CD14-positive monocyte (primary cell): ENCODE results near the gene SMG7. TPM values are rescaled to one million over a fixed set of nuclear protein-coding genes. Genes with fewer than 3 reads are reported as not detected.

Source experiments
- DNase-seq, 3 donors: peaks; one replicate each; pipeline ENCODE4 v3.0.0-alpha.2; 2011 to 2022
- H2AFZ ChIP-seq: 2 replicates; pipeline ENCODE4 v1.6.0; 2012; ENCODE audit warnings: mild to moderate bottlenecking, low read depth, low read length, inconsistent platforms; ENCODE audit not compliant: insufficient read depth, poor library complexity, severe bottlenecking
- H3K27ac ChIP-seq, 2 donors: 1 replicate in 1 of 2; 2 replicates in 1 of 2; pipeline ENCODE4 v1.5.1; 2012 to 2013; ENCODE audit warnings: low read length in 2 of 2, control low read depth in 1 of 2, inconsistent platforms in 1 of 2, low read depth in 1 of 2, mild to moderate bottlenecking in 1 of 2
- H3K27me3 ChIP-seq, 2 donors: one replicate each; pipeline versions ENCODE4 v1.6.0 to v1.6.1; 2011 to 2013; ENCODE audit warnings: low read length in 2 of 2; ENCODE audit not compliant: control insufficient read depth in 2 of 2, insufficient read depth in 2 of 2
- H3K36me3 ChIP-seq, 2 donors: replicated peaks in 1 of 2; 1 replicate in 1 of 2; 2 replicates in 1 of 2; pipeline versions ENCODE4 v1.5.1 to v1.6.1; 2012 to 2013; ENCODE audit warnings: low read length in 2 of 2, control low read depth in 1 of 2, inconsistent platforms in 1 of 2, mild to moderate bottlenecking in 1 of 2; ENCODE audit not compliant: insufficient read depth in 2 of 2, control insufficient read depth in 1 of 2
- H3K4me1 ChIP-seq, 2 donors: 1 replicate in 1 of 2; 2 replicates in 1 of 2; pipeline versions ENCODE4 v1.5.1 to v1.6.1; 2012 to 2013; ENCODE audit warnings: low read length in 2 of 2, control low read depth in 1 of 2, inconsistent platforms in 1 of 2, mild to moderate bottlenecking in 1 of 2, moderate library complexity in 1 of 2; ENCODE audit not compliant: insufficient read depth in 2 of 2, control insufficient read depth in 1 of 2
- H3K4me2 ChIP-seq: replicated peaks from 2 replicates; pipeline ENCODE3; 2012; ENCODE audit warnings: low read length, moderate library complexity, mild to moderate bottlenecking; ENCODE audit not compliant: poor library complexity, severe bottlenecking; ENCODE audit errors: extremely low read depth
- H3K4me3 ChIP-seq, 3 experiments: fragments of 200-600 bp in 1 of 3; sonication (generic) in 1 of 3; replicated peaks in 1 of 3; 1 replicate in 2 of 3; 2 replicates in 1 of 3; pipeline ENCODE4 v1.5.1; 2011 to 2013; ENCODE audit warnings: low read length in 3 of 3, mild to moderate bottlenecking in 3 of 3, control low read depth in 2 of 3, low read depth in 2 of 3, inconsistent platforms in 1 of 3, moderate library complexity in 1 of 3
- H3K79me2 ChIP-seq: 2 replicates; pipeline ENCODE4 v1.6.0; 2012; ENCODE audit warnings: mild to moderate bottlenecking, control low read depth, inconsistent platforms, low read length, moderate library complexity; ENCODE audit not compliant: insufficient read depth
- H3K9ac ChIP-seq: 2 replicates; pipeline ENCODE4 v1.6.0; 2017; ENCODE audit warnings: low read length, mild to moderate bottlenecking; ENCODE audit not compliant: insufficient read depth, poor library complexity, severe bottlenecking
- H3K9me3 ChIP-seq, 2 donors: replicated peaks in 1 of 2; 1 replicate in 1 of 2; 2 replicates in 1 of 2; pipeline versions ENCODE4 v1.5.1 to v1.6.1; 2012 to 2013; ENCODE audit warnings: low read length in 2 of 2, control low read depth in 1 of 2; ENCODE audit not compliant: control insufficient read depth in 1 of 2, insufficient read depth in 1 of 2
- H4K20me1 ChIP-seq: 2 replicates; pipeline ENCODE4 v1.6.0; 2012; ENCODE audit warnings: mild to moderate bottlenecking, low read length, control low read depth, moderate library complexity; ENCODE audit not compliant: insufficient read depth
- H3K27ac Mint-ChIP-seq, 7 donors: one replicate each; pipeline ENCODE4 v1.8.0; 2020; ENCODE audit warnings: mild to moderate bottlenecking in 7 of 7, mixed read lengths in 7 of 7, moderate library complexity in 6 of 7, inconsistent platforms in 2 of 7
- H3K27me3 Mint-ChIP-seq, 3 donors: one replicate each; pipeline ENCODE4 v1.8.0; 2021 to 2022; ENCODE audit warnings: low read depth in 3 of 3, mild to moderate bottlenecking in 3 of 3, mixed read lengths in 3 of 3, moderate library complexity in 3 of 3, inconsistent platforms in 1 of 3
- H3K36me3 Mint-ChIP-seq, 2 donors: one replicate each; pipeline ENCODE4 v1.8.0; 2020; ENCODE audit warnings: mixed read lengths in 2 of 2, inconsistent platforms in 1 of 2, mild to moderate bottlenecking in 1 of 2
- H3K4me1 Mint-ChIP-seq: one replicate; pipeline ENCODE4 v1.8.0; 2020; ENCODE audit warnings: mild to moderate bottlenecking, mixed read lengths
- H3K4me3 Mint-ChIP-seq, 2 donors: one replicate each; pipeline ENCODE4 v1.8.0; 2020; ENCODE audit warnings: mild to moderate bottlenecking in 2 of 2, mixed read lengths in 2 of 2, moderate library complexity in 1 of 2
- H3K9me3 Mint-ChIP-seq, 7 donors: one replicate each; pipeline ENCODE4 v1.8.0; 2020 to 2022; ENCODE audit warnings: mixed read lengths in 7 of 7, mild to moderate bottlenecking in 6 of 7, moderate library complexity in 6 of 7, inconsistent platforms in 2 of 7
- WGBS: methylation state at CpG from one replicate; pipeline ENCODE4 v1.1.5; 2013; ENCODE audit warnings: missing lambda C conversion rate; ENCODE audit not compliant: insufficient coverage; 5-methylcytosine and 5-hydroxymethylcytosine counted together
- intact Hi-C, 2 donors: fragments of 100-400 bp; cut with micrococcal nuclease; formaldehyde crosslinking; loops; one replicate each; pipeline versions ENCODE4 v1.15.0 to v1.15.1; 2023
- polyA plus RNA-seq, 3 donors: library from polyadenylated mRNA; depleted of rRNA in 1 of 3; unstranded in 2 of 3; stranded (reverse) in 1 of 3; fragments of 300-500 nt in 2 of 3; fragments of >200 nt in 1 of 3; fragmentation: Illumina TruSeq in 2 of 3; gene quantifications; 1 replicate in 2 of 3; 2 replicates in 1 of 3; pipeline ENCODE4 v1.2.3, GENCODE V29; 2012 to 2021
- TF ChIP-seq, protein P1 (sequence below): fragments of 200-600 bp; IDR thresholded peaks from one replicate; pipeline ENCODE4 v1.8.0; 2022; ENCODE audit warnings: antibody characterized with exemption, mild to moderate bottlenecking

Gene SMG7
- polyA plus RNA-seq, 3 donors, result 11.5 to 31.3 (median 19.4) TPM

DNA sequence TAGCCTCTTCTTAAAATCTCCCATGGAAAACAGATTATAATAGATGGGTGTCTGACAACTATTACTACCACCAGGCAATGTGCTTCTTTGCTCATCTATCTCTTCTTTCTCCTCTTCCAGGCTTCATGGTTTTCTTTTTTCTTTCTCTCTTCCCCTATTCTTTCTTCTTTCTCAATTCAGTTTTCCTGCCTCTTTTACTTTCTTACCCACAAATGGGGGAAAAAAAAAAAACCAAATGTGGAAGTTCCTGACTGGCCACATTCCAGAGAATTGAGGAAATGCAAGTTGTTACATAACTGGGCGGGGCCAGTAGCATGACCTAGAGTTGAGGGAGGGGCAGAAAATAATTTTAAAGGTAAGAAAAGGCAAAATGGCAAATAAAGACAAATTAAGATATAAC lies 10.9 kb upstream of the SMG7 start:
- peak overlapping the region; percentile 51 for H3K4me2 ChIP-seq
- peak overlapping the region; percentile 72 to 97 (median 95) for H3K27ac Mint-ChIP-seq
- peaks cover under 1 to 3% (median under 1%) of the 10 kb centered on the region in 3 donors for H3K27me3 Mint-ChIP-seq
- no CpG with 5 or more reads among the region's 1 CpG for WGBS
- intact Hi-C loops, result loop anchor here in 1 of 2 donors (10.0 kb wide), 1 partner anchor 97 kb away; no protein-coding TSS in a partner anchor
- H3K36me3 ChIP-seq, result no peaks in the 10 kb centered on the region
- H3K4me3 Mint-ChIP-seq, result peak overlapping the region in 1 of 2 donors; percentile 17
- H3K9me3 Mint-ChIP-seq, result peaks cover 0 to 5% (median 0%) of the 10 kb centered on the region in 7 donors
- peak overlapping the region; percentile 67 to 77 for H3K27ac ChIP-seq
- TF ChIP-seq, protein P1, sequence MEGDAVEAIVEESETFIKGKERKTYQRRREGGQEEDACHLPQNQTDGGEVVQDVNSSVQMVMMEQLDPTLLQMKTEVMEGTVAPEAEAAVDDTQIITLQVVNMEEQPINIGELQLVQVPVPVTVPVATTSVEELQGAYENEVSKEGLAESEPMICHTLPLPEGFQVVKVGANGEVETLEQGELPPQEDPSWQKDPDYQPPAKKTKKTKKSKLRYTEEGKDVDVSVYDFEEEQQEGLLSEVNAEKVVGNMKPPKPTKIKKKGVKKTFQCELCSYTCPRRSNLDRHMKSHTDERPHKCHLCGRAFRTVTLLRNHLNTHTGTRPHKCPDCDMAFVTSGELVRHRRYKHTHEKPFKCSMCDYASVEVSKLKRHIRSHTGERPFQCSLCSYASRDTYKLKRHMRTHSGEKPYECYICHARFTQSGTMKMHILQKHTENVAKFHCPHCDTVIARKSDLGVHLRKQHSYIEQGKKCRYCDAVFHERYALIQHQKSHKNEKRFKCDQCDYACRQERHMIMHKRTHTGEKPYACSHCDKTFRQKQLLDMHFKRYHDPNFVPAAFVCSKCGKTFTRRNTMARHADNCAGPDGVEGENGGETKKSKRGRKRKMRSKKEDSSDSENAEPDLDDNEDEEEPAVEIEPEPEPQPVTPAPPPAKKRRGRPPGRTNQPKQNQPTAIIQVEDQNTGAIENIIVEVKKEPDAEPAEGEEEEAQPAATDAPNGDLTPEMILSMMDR, result no peak
- peak; percentile 68 to 93 (median 88) for DNase-seq
- peaks cover 0 to 3% of the 10 kb centered on the region in 2 donors for H3K36me3 Mint-ChIP-seq
- no peaks in the 10 kb centered on the region for H3K9me3 ChIP-seq
- peaks cover 40% of the 10 kb centered on the region for H3K4me1 Mint-ChIP-seq
- no peaks in the 10 kb centered on the region for H3K79me2 ChIP-seq
- H3K27me3 ChIP-seq, result no peaks in the 10 kb centered on the region
- H3K4me3 ChIP-seq, result peak overlapping the region in 1 of 3 experiments; percentile 47
- peaks cover 38 to 52% of the 10 kb centered on the region in 2 donors for H3K4me1 ChIP-seq
- no peaks in the 10 kb centered on the region for H4K20me1 ChIP-seq
- H3K9ac ChIP-seq, result no peak overlapping the region
- H2AFZ ChIP-seq, result no peak overlapping the region

DNA sequence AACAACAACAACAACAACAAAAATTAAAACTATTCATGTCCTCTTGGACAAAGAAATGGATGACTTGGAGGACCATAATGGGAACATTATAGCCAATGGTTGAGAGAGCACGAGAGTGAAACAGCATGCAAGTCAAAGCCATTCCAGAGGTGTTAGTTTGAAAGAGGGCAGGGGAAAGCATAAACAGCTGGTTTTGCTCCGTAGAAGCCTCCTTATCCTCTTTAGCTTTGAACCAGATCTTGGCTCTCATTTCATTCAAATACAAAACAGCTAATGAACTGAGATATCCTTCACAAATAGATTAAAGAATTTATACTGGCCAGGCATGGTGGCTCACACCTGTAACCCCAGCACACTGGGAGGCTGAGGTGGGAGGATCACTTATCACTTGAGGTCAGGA lies 8.7 kb upstream of the SMG7 start:
- Histone ChIP-seq H3K9ac (no peak overlapping the region), H3K27ac (peak overlapping the region in 1 of 2 donors; percentile 12), H2AFZ (no peak overlapping the region), H4K20me1 (no peaks in the 10 kb centered on the region), H3K4me1 (peaks cover 44 to 63% of the 10 kb centered on the region in 2 donors), H3K4me3 (no peak overlapping the region), H3K36me3 (no peaks in the 10 kb centered on the region), H3K4me2 (no peak overlapping the region), H3K9me3 (no peaks in the 10 kb centered on the region), H3K79me2 (no peaks in the 10 kb centered on the region), H3K27me3 (no peaks in the 10 kb centered on the region)
- DNase-seq, result no peak
- peak overlapping the region in 1 of 7 donors; percentile 58 for H3K27ac Mint-ChIP-seq
- TF ChIP-seq, protein P1, result no peak
- H3K4me1 Mint-ChIP-seq, result peaks cover 46% of the 10 kb centered on the region
- intact Hi-C loops, result loop anchor here in 1 of 2 donors (10.0 kb wide), 1 partner anchor 99 kb away; no protein-coding TSS in a partner anchor
- peaks cover 0 to 3% of the 10 kb centered on the region in 2 donors for H3K36me3 Mint-ChIP-seq
- no CpG with 5 or more reads among the region's 2 CpGs for WGBS
- no peak overlapping the region for H3K4me3 Mint-ChIP-seq
- no peaks in the 10 kb centered on the region for H3K27me3 Mint-ChIP-seq
- H3K9me3 Mint-ChIP-seq, result peaks cover 0 to 5% (median 0%) of the 10 kb centered on the region in 7 donors
